ENCODE results near the gene PDPR. TPM values are rescaled to one million over a fixed set of nuclear protein-coding genes. Genes with fewer than 3 reads are reported as not detected.

The PDPR gene
- total RNA-seq, 1 donor from 2014 or later: 30.8 TPM

Small RNA genes within 50 kb of the gene (small RNA-seq; reads per million reads assigned to genes)
- gene AC009060.2 (ENCODE audit: low replicate concordance): not detected

Other genes with a start within 250 kb of the PDPR start
- gene CLEC18A, start 163.0 kb upstream of the PDPR start, total RNA-seq: 0.62 TPM
- 0.41 TPM for gene CLEC18C, start 59.5 kb downstream of the PDPR start, total RNA-seq
- gene EXOSC6, start 137.6 kb downstream of the PDPR start, total RNA-seq: 33.3 TPM
- 89.1 TPM for gene AARS1, start 175.2 kb downstream of the PDPR start, total RNA-seq
- 18.5 TPM for gene DDX19B, start 184.9 kb downstream of the PDPR start, total RNA-seq
- 53.9 TPM for gene DDX19A, start 232.6 kb downstream of the PDPR start, total RNA-seq

Data from tongue (tissue), 2 donors.